Coronary artery (tissue), 2 donors: ENCODE results near the gene FAR2.

ENCODE experiments used
- DNase-seq: peaks from one replicate; pipeline ENCODE4 v3.0.0-alpha.2; 2017; ENCODE audit warnings: low spot score
- H3K27ac ChIP-seq, 2 donors: fragments of 200-600 bp; sonication (generic); one replicate each; pipeline ENCODE4 v1.5.1; 2016 to 2019
- H3K4me3 ChIP-seq: fragments of 200-600 bp; sonication (generic); 2 replicates; pipeline ENCODE4 v1.5.1; 2016; ENCODE audit warnings: mild to moderate bottlenecking, moderate library complexity
- TF ChIP-seq, protein P1 (sequence below): fragments of 200-600 bp; sonication (generic); IDR thresholded peaks from one replicate; pipeline ENCODE4 v1.5.1; 2019; ENCODE audit warnings: antibody characterized with exemption

The FAR2 gene

GRCh38 chr12:29350080-29350479 is 201.0 kb downstream of the FAR2 start:
- no peak overlapping the region for H3K4me3 ChIP-seq
- no peak overlapping the region for H3K27ac ChIP-seq
- TF ChIP-seq, protein P1, sequence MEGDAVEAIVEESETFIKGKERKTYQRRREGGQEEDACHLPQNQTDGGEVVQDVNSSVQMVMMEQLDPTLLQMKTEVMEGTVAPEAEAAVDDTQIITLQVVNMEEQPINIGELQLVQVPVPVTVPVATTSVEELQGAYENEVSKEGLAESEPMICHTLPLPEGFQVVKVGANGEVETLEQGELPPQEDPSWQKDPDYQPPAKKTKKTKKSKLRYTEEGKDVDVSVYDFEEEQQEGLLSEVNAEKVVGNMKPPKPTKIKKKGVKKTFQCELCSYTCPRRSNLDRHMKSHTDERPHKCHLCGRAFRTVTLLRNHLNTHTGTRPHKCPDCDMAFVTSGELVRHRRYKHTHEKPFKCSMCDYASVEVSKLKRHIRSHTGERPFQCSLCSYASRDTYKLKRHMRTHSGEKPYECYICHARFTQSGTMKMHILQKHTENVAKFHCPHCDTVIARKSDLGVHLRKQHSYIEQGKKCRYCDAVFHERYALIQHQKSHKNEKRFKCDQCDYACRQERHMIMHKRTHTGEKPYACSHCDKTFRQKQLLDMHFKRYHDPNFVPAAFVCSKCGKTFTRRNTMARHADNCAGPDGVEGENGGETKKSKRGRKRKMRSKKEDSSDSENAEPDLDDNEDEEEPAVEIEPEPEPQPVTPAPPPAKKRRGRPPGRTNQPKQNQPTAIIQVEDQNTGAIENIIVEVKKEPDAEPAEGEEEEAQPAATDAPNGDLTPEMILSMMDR: no peak
- DNase-seq: no peak

DNA sequence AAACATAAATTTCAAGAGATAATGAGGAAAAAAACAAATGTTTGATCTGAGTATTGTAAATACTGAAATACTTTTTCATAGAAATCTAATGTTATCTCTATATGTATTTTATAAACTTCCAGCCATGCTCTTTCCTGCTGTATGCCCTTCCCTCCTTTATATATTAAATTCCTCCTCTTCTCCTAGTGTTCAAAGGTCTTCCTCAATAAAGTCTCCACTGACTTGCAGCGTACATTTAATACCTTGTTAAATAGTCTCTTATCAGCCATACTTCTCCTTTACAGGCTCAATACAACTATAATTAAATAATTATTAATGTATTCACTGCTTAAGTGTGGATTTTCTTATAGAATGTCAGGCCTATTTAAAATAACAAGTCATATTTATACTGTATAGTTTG is 205.9 kb downstream of the FAR2 start:
- TF ChIP-seq, protein P1: no peak
- DNase-seq: no peak
- no peak overlapping the region for H3K4me3 ChIP-seq
- H3K27ac ChIP-seq: no peak overlapping the region

- no peak for DNase-seq
- Histone ChIP-seq H3K4me3 (no peak overlapping the region), H3K27ac (no peak overlapping the region)
- TF ChIP-seq, protein P1: no peak
Measured at GRCh38 chr12:29365091-29365490, 216.0 kb downstream of the FAR2 start.

- no peak overlapping the region for H3K4me3 ChIP-seq
- no peak for DNase-seq
- TF ChIP-seq, protein P1: no peak
- no peak overlapping the region for H3K27ac ChIP-seq
Measured at GRCh38 chr12:29374012-29374411, 224.9 kb downstream of the FAR2 start.

- TF ChIP-seq, protein P1: no peak
- DNase-seq: no peak
Measured at GRCh38 chr12:29374913-29375312, 225.8 kb downstream of the FAR2 start.

DNA sequence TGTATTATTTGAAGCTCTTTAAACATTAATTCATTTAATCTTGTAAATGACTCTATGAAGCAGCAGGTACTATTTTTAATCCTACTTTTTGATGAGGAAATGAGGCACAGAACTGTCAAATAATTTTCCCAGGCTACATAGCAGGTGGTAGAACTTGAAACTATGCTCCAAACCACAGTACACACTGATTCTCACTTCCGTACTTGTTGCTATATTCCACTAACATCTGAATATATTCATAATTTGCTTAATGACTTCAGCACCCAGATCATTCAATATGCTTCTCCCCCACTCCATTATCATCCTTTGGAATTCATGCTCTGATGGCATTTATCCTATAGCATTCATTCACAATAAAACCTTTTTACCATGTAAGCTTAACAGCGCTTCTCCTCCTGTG is 227.0 kb downstream of the FAR2 start:
- TF ChIP-seq, protein P1: no peak
- Histone ChIP-seq H3K4me3 (no peak overlapping the region), H3K27ac (no peak overlapping the region)
- DNase-seq: no peak

More at GRCh38 chr12:29374913-29375312, 225.8 kb downstream of the FAR2 start:
- H3K4me3 ChIP-seq: no peak overlapping the region
- no peak overlapping the region for H3K27ac ChIP-seq

DNA sequence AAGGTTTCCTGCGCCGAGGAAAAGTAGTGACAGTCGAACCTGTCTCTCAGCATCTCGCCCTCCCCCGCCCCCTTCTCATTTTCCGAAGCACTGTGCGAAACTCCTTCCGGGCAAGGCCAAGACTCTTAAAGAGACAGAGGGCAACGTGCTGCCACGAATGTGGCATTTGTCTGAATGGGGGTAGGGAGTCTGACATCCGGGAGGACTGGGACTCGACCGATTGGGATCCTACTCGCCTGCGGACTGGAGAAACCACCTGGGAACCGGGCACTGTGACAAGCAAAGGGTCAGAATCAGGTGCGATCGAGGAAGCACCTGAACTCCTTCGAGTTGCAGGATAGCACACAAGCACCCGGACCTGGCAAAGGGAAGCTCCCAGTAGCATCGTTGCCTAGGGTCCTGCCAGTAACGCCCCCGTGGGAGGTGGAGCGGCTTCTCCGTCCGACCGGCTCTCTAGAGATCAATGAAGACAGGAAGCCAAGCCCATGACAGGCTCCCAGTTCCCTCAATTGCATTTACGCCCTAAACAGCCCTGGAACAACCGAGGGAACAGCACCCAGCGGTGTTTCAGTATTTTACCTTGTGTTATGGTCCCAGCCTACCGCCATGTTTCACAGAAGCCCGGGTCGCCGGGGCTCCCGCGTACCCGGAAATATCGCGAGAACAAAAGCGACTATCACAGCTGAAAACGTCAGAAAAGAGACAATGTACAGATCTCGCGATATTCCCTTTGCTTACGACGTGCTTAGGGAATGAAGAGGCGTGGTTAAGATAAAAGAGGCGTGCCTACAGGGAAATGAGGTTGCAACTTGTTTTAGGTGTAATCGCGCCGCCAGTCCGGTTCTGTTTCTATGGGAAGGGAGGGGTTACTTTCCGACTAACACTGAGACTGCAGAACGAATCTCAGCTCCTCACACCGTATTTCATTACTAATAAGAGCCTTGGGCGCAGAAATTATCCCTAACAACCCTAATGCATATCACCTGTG is 231.8 kb downstream of the FAR2 start, which contains the start of gene ERGIC2:
Gene ERGIC2, minus strand, starts transcription at position 637 of the 988 bp plus-strand sequence. CDS start 9,539 bp downstream, outside the sequence.
- H3K4me3 ChIP-seq: peak within 1 kb of the TSS; percentile 90
- H3K27ac ChIP-seq: peak within 1 kb of the TSS; percentile 74 to 87
- TF ChIP-seq, protein P1: no peak
- DNase-seq: peak; percentile 94
